Neural crest cell (in vitro differentiated cells): ENCODE results near the gene PPM1H. TPM values are rescaled to one million over a fixed set of nuclear protein-coding genes. Genes with fewer than 3 reads are reported as not detected.

ENCODE experiments used
- DNase-seq: peaks from one replicate; pipeline ENCODE4 v3.0.0; 2021; ENCODE audit warnings: low read depth, mixed read lengths, low spot score
- H3K27ac Mint-ChIP-seq: one replicate; pipeline ENCODE4 v1.8.0; 2021; ENCODE audit warnings: mild to moderate bottlenecking, mixed read lengths; ENCODE audit not compliant: unreplicated experiment
- H3K27me3 Mint-ChIP-seq: 2 replicates; pipeline ENCODE4 v1.8.0; 2021; ENCODE audit warnings: low read depth, mild to moderate bottlenecking, mixed read lengths
- H3K36me3 Mint-ChIP-seq: 2 replicates; pipeline ENCODE4 v1.8.0; 2021; ENCODE audit warnings: low read depth, mild to moderate bottlenecking, mixed read lengths
- H3K4me1 Mint-ChIP-seq: 2 replicates; pipeline ENCODE4 v1.8.0; 2021; ENCODE audit warnings: mixed read lengths
- H3K4me3 Mint-ChIP-seq: one replicate; pipeline ENCODE4 v1.8.0; 2021; ENCODE audit warnings: mild to moderate bottlenecking, mixed read lengths
- H3K9me3 Mint-ChIP-seq: 2 replicates; pipeline ENCODE4 v1.8.0; 2021; ENCODE audit warnings: mixed read lengths
- CTCF ChIP-seq: fragments of 200-600 bp; sonication (generic); conservative IDR thresholded peaks from 2 replicates; pipeline ENCODE4 v1.5.0; 2021; ENCODE audit warnings: antibody characterized with exemption, mild to moderate bottlenecking
- total RNA-seq: library from RNA; stranded (reverse); gene quantifications from 2 replicates; pipeline ENCODE4 v1.2.1, GENCODE V29; 2021

The PPM1H gene
- total RNA-seq, 1 donor from 2014 or later = 3.5 TPM

DNA sequence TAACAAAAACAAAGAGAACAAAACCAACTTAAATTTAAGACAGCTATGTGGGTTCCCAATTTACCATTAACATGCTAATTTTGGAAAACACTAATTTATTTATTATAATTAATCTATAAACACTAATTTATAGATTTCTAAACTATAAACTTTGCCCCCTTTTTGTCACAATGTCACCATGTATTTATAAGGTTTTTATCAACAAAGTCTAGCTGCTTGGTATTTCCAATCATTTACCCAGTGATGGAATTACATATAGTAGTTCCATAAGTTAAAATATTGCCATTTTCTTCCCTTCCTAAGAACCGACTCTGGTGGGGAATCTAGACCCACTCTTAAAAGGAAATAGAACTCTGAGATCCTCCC lies 140.7 kb downstream of the PPM1H start:
- Mint-ChIP-seq H3K27ac (no peak overlapping the region), H3K9me3 (no peaks in the 10 kb centered on the region), H3K36me3 (no peaks in the 10 kb centered on the region), H3K4me3 (no peak overlapping the region), H3K4me1 (peaks cover 30% of the 10 kb centered on the region), H3K27me3 (no peaks in the 10 kb centered on the region)
- no peak for DNase-seq
- TF ChIP-seq CTCF = peak; percentile 25

- Mint-ChIP-seq H3K4me1 (peaks cover 24% of the 10 kb centered on the region), H3K36me3 (no peaks in the 10 kb centered on the region), H3K4me3 (peak overlapping the region; percentile 21), H3K27ac (peak overlapping the region; percentile 23), H3K9me3 (no peaks in the 10 kb centered on the region), H3K27me3 (no peaks in the 10 kb centered on the region)
- TF ChIP-seq CTCF = peak; percentile 98
- peak; percentile 93 for DNase-seq
These were observed 141.4 kb downstream of the PPM1H start for GRCh38 chr12:62793256-62794217.

DNA sequence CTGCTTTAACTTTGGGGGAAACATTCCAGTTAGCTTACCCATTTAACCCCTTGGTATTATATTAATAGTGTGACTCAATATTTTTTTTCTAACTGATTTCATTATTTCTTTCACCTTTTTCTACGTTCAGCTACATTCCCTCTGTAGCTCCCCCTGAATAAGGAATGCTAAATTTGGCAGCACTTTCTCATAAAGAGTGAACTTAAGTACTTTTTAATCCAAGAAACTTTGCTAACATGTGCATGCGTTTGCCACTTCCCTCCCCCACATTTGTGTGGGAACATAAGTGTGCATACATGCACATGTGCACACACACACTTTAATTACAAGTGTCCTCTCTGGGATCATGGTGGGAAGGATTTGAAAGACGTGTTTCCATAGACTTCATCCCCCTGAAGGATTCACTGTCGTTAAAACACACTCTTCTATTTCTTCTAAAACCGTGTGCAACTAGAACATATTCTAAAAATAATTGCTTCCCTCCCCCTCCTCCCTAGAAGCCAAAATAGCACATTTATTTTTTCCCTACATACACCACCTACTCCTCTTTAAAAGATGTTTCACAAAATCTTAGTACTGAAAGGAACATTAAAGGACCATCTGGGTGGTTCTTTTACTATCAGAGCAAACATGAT lies 142.6 kb downstream of the PPM1H start:
- TF ChIP-seq CTCF = no peak
- H3K36me3 Mint-ChIP-seq = no peaks in the 10 kb centered on the region
- H3K4me3 Mint-ChIP-seq = no peak overlapping the region
- DNase-seq = no peak
- no peak overlapping the region for H3K27ac Mint-ChIP-seq
- H3K9me3 Mint-ChIP-seq = no peaks in the 10 kb centered on the region
- no peaks in the 10 kb centered on the region for H3K27me3 Mint-ChIP-seq
- H3K4me1 Mint-ChIP-seq = peaks cover 35% of the 10 kb centered on the region

GRCh38 chr12:62789851-62790250 lies 145.1 kb downstream of the PPM1H start:
- TF ChIP-seq CTCF = no peak
- no peak overlapping the region for H3K4me3 Mint-ChIP-seq
- no peak for DNase-seq
- H3K36me3 Mint-ChIP-seq = no peaks in the 10 kb centered on the region
- H3K4me1 Mint-ChIP-seq = peaks cover 56% of the 10 kb centered on the region
- no peaks in the 10 kb centered on the region for H3K9me3 Mint-ChIP-seq
- no peaks in the 10 kb centered on the region for H3K27me3 Mint-ChIP-seq
- peak overlapping the region; percentile 68 for H3K27ac Mint-ChIP-seq

DNA sequence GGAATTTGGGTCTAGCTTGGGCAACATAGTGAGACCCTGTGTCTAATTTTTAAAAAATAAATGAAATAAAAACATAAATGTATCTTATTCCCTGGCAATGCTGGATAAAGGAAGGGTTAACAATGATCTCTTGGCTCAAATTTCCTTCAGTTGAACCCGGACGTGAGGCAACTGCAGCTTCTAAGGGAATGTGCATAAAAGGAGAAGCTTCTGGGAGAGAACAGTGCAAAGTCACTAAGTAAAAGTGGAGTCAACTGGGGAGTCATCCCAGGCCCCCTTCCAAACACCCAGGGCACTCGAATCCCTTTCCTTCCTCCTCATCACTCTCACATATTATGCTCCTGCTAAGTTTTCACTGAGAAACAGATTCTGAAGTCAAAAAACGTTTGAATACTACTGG lies 147.3 kb downstream of the PPM1H start:
- Mint-ChIP-seq H3K36me3 (no peaks in the 10 kb centered on the region), H3K27ac (no peak overlapping the region), H3K4me3 (no peak overlapping the region), H3K27me3 (no peaks in the 10 kb centered on the region), H3K9me3 (no peaks in the 10 kb centered on the region), H3K4me1 (peaks cover 49% of the 10 kb centered on the region)
- DNase-seq = no peak
- no peak for TF ChIP-seq CTCF
